ENCODE results near the gene TAB2. TPM values are rescaled to one million over a fixed set of nuclear protein-coding genes. Genes with fewer than 3 reads are reported as not detected.

TAB2 gene
- total RNA-seq, 3 donors from 2014 or later = 57.1 to 124 (median 70.2) TPM

DNA sequence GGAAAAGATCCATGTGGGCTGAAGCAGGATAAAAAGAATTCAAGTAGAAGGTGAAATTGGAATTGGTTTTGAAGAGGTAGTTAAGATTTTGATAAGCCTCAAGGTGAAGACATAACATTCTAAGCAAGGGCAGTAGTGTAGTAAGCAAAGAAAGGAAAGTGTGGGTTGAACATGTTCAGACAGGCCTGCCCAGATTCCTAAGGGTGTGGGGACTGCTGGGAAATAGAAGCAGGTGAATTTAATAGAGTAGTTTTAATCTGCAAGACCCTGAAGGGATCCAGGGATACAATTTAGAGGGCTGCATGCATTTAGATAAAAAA is 19.1 kb downstream of the TAB2 start:
- DNase-seq = no peak
- H3K36me3 ChIP-seq (ENCODE audit: low read depth) = no peaks in the 10 kb centered on the region
- ATAC-seq = peak; percentile 43
- H3K4me1 ChIP-seq (ENCODE audit: low read depth) = peaks cover 42% of the 10 kb centered on the region
- TF ChIP-seq CTCF (IDR thresholded peaks at IDR 0.05) = no peak
- H3K9me3 ChIP-seq = no peaks in the 10 kb centered on the region
- intact Hi-C loops (cut with DNase I, micrococcal nuclease) = no loop called here
- H3K4me3 ChIP-seq = no peak overlapping the region

DNA sequence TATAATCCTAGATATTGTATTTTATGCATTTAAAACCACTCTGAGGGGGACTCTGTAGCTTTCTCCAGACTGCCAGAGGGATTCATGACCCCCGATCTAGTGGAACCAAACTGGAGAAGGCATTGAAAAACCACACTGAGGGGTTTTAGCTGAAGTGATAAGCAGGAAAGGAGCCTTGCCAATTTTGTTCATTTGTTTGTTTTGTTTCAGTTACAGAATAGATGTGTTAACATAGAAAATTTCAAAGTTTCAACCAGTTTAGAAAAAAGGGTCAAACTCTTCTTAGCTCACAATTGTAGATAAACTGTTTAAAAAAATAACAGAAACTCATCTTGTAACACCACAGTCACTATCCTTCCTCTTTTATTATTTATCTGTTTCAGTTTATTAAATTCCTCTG is 19.8 kb downstream of the TAB2 start:
- Histone ChIP-seq H3K4me1 (ENCODE audit: low read depth) (peaks cover 38% of the 10 kb centered on the region), H3K36me3 (ENCODE audit: low read depth) (no peaks in the 10 kb centered on the region), H3K4me3 (no peak overlapping the region), H3K9me3 (no peaks in the 10 kb centered on the region)
- intact Hi-C loops (cut with DNase I, micrococcal nuclease) = no loop called here
- no peak for TF ChIP-seq CTCF (IDR thresholded peaks at IDR 0.05)
- no peak for ATAC-seq
- no peak for DNase-seq

- Histone ChIP-seq H3K4me3 (no peak overlapping the region), H3K9me3 (no peaks in the 10 kb centered on the region), H3K36me3 (ENCODE audit: low read depth) (no peaks in the 10 kb centered on the region), H3K4me1 (ENCODE audit: low read depth) (peaks cover 19% of the 10 kb centered on the region)
- intact Hi-C loops (cut with DNase I, micrococcal nuclease) = no loop called here
- DNase-seq = no peak
- TF ChIP-seq CTCF (IDR thresholded peaks at IDR 0.05) = no peak
- ATAC-seq = no peak
Observed at GRCh38 chr6:149340200-149340599, 22.7 kb downstream of the TAB2 start.

DNA sequence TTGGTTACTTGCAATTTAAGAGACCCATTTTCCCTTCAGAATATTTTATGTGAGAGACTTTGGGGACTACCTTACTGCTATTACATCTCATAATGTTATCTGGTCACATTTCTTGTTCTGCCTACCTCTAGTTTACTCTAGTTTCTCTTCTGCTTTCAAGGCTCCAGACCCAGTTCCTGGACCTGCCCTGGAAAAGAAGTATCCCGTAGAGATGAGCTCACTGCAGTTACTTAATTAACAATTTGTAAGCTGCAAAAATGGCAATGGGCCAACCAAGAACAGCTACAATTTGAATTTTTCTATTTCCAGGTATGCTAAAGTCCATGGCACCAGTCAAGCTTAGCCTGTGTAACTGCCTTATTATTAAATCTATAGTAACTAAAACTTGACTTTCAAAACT is 25.0 kb downstream of the TAB2 start:
- no peak overlapping the region for H3K4me3 ChIP-seq
- DNase-seq (no peak), ATAC-seq (no peak)
- no peaks in the 10 kb centered on the region for H3K9me3 ChIP-seq
- H3K36me3 ChIP-seq (ENCODE audit: low read depth) = no peaks in the 10 kb centered on the region
- H3K4me1 ChIP-seq (ENCODE audit: low read depth) = no peaks in the 10 kb centered on the region
- no peak for TF ChIP-seq CTCF (IDR thresholded peaks at IDR 0.05)
- intact Hi-C loops (cut with DNase I, micrococcal nuclease) = no loop called here

GRCh38 chr6:149343501-149343900 is 26.0 kb downstream of the TAB2 start:
- no peak for DNase-seq
- TF ChIP-seq CTCF (IDR thresholded peaks at IDR 0.05) = no peak

DNA sequence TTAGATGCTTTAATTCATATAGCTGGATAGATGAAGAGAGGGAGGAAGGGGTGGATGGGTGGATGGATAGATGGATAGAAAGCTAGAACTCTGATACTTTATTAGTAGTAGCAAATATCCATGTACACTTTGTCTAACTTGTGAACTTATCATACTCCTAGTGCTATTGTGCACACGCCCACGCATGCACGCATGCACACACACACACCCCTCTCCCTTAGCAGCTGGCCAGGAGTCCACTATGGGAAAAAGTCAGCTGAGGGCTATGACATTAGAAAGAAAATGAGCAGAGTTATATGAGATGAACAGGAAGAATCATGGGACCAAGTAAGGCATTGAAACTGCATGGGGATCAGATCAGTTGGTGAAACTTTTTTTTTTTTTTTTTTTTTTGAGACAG is 28.6 kb downstream of the TAB2 start:
- no peak for TF ChIP-seq CTCF (IDR thresholded peaks at IDR 0.05)

More at GRCh38 chr6:149343501-149343900, 26.0 kb downstream of the TAB2 start:
- intact Hi-C loops (cut with DNase I, micrococcal nuclease) = no loop called here
- Histone ChIP-seq H3K36me3 (ENCODE audit: low read depth) (no peaks in the 10 kb centered on the region), H3K4me3 (no peak overlapping the region), H3K4me1 (ENCODE audit: low read depth) (no peaks in the 10 kb centered on the region), H3K9me3 (no peaks in the 10 kb centered on the region)
- no peak for ATAC-seq

More for the DNA sequence above, 28.6 kb downstream of the TAB2 start:
- intact Hi-C loops (cut with DNase I, micrococcal nuclease) = no loop called here
- Histone ChIP-seq H3K9me3 (no peaks in the 10 kb centered on the region), H3K4me3 (no peak overlapping the region), H3K36me3 (ENCODE audit: low read depth) (no peaks in the 10 kb centered on the region), H3K4me1 (ENCODE audit: low read depth) (no peaks in the 10 kb centered on the region)
- ATAC-seq (no peak), DNase-seq (no peak)

Data from mucosa of descending colon (tissue), 3 donors.